ENCODE results near the gene MTARC2.
"Not testable (repeated sequence)": the region's sequence is repeated elsewhere in the genome, so short reads cannot be mapped to it uniquely, and the experiment has no call there.

The MTARC2 gene

DNA sequence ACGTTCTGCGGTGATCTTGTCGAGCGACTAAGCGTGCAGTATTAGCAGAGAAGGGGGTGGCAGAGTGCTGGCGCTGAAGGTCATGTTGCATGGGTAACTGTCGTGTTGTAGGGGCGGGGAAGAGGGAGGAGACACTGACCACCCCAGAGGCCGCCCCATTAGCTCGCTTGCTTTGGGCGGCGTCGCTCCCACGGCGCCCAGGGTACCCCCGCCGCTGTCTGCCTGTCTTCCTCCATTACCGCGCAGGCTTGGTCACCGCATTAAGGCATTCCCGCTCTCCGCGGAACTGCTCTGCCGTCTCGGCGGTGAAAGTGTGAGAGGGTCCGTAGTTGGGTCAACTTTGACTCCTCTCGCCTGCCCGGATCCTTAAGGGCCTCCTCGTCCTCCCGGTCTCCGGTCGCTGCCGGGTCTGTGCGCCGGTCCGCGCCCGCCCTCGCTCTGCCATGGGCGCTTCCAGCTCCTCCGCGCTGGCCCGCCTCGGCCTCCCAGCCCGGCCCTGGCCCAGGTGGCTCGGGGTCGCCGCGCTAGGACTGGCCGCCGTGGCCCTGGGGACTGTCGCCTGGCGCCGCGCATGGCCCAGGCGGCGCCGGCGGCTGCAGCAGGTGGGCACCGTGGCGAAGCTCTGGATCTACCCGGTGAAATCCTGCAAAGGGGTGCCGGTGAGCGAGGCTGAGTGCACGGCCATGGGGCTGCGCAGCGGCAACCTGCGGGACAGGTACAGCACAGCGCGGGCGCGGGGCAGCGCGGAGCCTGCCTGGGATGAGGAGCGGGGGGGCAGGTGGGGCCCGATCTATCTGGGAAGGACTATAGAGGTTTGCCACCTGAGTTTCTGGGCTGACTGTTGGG is at the start of gene MTARC2:
TSS of gene MTARC2 (plus strand) at position 234 of the 846 bp plus-strand sequence. CDS start at position 444, 210 bp downstream.
- DNase-seq = no peak

GRCh38 chr1:220698607-220699016 is 49.5 kb upstream of the MTARC2 start:
- no peak for DNase-seq

DNA sequence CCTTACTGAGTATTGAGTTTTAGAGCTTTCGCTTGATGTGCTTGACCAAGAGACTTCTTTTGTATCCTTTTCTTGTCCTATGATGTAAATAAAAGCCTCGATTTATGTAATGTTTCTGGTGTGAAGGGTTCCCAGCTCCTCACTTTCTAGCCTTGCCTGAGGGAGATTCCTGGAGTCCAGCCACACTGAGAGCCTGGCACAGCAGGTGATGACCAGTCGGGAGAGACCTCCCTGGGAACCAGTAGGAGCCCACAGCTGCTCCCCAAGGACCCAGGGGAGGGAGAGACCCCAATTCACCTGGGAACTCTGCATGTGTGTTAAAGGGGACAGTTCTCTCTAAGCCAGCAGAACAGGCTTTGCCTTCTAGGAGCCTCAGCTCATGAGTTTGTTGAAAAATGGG is 49.1 kb upstream of the MTARC2 start:
- no peak for DNase-seq

GRCh38 chr1:220700556-220701179 is 47.5 kb upstream of the MTARC2 start:
- no peak for DNase-seq

DNA sequence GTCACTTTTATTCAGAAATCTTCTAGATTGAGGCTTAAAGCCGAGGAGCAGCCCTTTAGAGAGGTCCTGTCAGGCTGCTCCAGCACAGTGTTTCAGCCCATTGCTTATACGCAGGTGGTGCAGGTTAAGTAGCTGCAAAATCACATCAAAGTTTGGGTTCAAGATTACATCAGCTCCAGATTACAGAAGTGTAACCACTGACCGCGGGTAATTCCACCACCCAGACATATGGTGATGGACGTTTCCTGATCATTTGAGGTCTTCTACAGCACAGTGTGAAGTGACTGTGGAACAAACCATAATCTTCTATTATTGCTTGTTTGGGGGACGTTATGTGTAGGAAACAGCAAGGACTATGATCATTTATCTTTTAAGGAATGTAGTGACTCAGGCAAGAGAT is 46.1 kb upstream of the MTARC2 start:
- no peak for DNase-seq

DNA sequence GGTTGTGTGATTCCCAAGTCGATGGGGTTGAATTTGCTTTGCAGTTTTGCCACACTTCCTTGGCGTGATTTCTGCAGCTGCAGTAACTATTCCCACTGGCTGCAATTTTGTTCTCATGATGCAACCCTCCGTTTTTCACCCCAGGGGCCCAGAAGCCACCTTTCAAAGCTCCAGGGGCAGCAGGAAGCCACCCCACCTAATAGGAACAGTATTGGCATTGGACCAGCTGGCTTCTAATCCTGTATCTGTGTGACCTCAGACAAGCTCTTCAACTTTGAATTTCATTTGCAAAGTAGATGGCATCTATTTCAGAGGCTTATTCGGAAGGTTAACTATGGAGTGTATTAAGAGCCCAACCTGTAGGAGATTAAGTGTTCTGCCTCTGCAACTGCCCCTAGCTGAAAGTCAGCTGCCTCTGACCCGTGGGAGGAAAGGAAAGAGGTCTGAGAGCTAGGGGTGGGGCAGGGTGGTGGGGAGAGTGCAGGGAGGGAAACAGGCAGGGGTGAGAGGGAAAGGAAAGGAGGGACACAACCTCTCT is 45.3 kb upstream of the MTARC2 start:
- no peak for DNase-seq

- no peak for DNase-seq
Observed at GRCh38 chr1:220703305-220703704, 44.8 kb upstream of the MTARC2 start.

- DNase-seq = no peak
Observed at GRCh38 chr1:220705782-220706181, 42.3 kb upstream of the MTARC2 start.

GRCh38 chr1:220706480-220706879 is 41.6 kb upstream of the MTARC2 start:
- DNase-seq = no peak

DNA sequence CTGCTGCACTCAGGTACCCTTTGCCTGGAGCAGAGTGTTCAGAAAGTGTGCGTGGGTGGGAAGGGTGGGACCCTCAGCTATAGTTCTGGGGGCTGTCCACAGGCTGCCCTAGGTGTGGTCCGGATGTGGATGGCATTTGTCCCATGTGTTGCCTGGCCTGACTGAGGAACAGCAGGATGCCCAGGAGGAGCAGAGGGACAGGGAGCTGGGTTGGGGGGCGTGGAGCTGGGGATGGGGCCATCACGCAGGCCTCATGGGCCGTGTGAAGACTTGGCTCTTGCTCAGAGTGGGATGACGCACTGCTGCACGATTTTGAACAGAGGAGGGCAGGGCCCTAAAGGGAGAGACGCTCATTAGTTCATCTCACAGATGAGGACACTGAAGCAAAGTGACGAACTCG is 41.0 kb upstream of the MTARC2 start:
- DNase-seq = no peak

DNA sequence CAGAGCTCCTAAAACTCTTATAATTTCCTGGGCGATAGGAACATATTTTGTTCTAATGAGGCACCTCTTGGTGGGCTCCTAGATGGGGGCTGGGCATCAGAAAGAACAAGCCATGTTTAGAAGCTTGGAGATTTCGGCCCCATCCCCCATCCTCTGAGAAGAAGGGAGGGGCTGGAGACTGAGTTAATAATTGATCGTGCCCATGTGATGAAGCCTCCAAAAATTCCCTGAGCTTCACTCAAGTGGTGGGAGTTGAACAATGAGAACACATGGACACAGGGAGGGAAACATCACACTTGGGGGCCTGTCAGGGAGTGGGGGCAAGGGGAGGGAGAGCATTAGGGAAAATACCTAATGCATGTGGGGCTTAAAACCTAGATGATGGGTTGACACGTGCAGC is 39.9 kb upstream of the MTARC2 start:
- DNase-seq = no peak

- no peak for DNase-seq
Observed at GRCh38 chr1:220708936-220709801, 39.0 kb upstream of the MTARC2 start.

- DNase-seq = no peak
Observed at GRCh38 chr1:220710333-220710732, 37.8 kb upstream of the MTARC2 start.

DNA sequence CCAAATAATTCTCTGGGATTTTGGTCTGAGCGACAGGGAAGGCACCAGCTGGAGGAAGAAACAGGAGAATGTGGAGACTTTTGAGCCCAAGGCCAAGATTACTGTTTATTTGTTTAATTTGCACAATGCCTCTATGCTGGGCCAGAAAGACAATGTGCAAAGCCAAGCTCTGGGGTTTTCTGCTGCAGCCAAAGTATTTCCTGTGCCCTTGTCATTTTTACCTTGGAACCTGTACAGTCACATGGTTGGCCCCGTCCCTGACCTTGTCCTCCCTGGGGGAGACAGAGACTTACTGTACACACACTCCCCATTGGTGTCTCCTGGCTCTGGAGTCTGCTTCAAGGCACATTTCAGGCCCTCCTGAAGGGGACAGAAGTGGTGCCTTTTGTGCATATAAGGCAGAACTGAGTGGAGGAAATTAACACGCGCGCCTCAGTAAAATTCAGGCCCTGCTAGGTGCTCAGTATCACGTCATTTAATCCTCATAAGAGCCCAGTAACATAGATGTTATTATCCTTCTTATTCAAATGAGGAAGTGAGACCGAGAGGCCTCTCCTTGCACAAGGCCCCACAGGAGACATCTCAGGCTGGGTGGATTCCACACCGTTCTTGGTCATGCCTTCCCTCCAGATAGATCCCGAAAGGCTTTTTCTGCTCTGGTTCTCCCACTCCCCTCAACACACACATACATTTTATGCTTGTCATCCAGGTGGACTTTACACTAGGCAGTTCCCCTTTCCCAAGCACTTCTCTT is 36.9 kb upstream of the MTARC2 start:
- no peak for DNase-seq

GRCh38 chr1:220715986-220716385 is 32.1 kb upstream of the MTARC2 start:
- not testable (repeated sequence) for DNase-seq

DNA sequence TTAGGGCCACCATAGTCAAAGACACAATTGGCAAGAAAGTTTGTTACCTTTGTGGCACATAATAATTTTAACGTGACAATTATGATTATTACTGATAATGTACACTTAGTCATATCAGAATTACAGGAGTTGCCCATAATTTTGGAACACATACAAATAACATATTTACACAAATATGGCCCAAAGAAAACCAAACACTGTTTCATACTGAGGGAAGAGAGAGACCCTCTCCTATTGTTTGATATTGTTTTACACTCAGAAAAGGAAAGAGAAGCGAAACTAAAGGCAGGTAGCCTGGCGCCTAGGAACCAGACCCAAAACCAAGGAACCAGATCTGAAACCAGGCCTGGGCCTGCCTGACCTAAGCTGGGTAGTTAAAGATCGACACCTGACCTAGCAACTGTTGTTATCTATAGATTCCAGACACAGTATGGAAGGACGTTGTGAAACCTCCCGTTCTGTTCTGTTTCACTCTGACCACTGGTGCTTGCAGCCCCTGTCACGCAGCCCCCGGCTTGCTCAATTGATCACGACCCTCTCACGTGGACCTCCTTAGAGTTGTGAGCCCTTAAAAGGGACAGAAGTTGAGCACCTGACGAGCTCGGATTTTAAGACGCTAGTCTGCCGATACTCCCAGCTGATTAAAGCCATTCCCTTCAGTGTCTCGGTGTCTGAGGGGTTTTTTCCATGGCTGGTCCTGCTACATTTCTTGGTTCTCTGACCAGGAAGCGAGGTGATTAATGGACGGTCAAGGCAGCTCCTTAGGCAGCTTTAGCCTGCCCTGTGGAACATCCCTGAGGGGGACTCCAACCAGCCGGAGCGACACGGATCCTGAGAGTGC is 30.1 kb upstream of the MTARC2 start:
- no peak for DNase-seq

DNA sequence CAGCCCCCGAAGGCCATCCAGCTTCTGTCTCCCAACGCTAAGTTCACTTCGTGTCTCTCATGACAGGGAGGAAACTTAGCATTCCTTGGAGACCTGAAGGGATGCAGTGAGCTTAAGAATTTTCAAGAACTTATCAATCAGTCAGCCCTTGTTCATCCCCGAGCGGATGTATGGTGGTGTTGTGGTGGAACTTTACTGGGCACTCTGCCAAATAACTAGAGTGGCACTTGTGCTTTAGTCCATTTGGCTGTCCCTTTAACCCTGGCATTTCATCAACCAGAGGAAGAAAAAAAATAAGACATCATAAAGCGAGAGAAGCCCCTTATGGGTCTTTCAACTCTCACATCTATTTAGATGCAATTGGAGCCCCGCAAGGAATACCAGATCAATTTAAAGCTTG is 26.9 kb upstream of the MTARC2 start:
- not testable (repeated sequence) for DNase-seq

GRCh38 chr1:220726634-220727033 is 21.5 kb upstream of the MTARC2 start:
- DNase-seq = no peak

DNA sequence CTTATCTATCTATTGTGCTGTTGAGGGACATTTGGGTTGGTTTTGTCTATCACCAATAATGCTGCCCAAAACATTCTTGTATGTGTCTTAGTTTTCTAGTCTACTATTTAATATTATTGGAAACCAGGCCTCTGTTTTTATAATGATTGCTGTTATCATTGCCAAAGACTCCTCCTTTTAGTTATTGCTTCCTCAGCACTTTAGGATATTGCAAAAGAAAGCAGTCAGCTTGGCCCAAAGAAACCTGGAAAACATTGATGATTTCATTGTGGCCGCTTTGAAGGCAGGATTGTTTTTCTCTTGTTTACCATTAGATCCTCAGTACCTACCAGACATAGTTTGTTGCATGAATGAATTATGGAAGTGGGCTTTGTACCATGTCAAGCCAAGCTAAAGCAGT is 20.6 kb upstream of the MTARC2 start:
- no peak for DNase-seq

- no peak for DNase-seq
Observed at GRCh38 chr1:220730486-220730885, 17.6 kb upstream of the MTARC2 start.

DNA sequence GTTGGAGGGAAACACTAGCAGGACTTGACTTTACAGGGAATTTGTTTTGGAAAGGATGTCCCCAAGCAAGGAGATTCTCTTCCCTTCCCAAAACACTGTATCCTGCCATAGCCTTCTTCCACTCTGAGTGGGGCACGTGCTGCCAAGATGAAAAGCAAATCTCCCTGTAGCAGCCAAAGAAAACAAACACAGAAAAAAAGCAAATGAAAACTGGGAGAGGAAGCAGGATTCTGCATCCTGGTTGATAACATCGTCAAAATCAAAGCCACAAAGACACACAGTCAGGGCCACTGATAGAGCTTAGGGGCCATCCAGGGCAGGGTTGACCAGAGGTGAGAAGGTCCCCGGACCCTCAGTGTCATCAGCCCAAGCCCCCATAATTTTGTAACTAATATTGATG is 16.0 kb upstream of the MTARC2 start:
- no peak for DNase-seq

DNA sequence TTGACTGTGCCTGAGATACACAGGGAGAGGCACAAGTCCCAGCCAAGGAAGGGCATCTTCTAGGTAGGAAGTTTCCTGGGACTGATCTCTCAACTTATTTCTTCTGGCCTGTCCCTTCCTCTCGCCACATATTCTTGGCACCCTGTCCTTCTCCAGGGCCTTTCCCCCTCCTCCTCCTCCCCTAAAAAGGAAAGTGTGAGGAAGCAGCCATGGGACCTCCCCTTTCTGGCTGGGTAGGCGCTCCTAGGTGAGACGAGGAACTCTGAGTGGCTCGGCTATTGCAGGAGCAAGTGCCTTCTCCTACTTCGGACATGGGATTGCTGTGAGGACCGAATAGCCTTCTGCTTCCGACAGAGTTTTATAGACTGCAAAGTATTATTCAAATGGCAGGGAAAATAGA is 15.5 kb upstream of the MTARC2 start:
- no peak for DNase-seq
